Measurements from ENCODE around the gene PLCH2.

- TF ChIP-seq CTCF (IDR thresholded peaks at IDR 0.05; ENCODE audit: low read depth, low read length, poor library complexity, severe bottlenecking) (no peak), EZH2phosphoT487 (IDR thresholded peaks at IDR 0.05; ENCODE audit: borderline replicate concordance, low read length) (no peak)
Observed at GRCh38 chr1:2477309-2477708, 1.2 kb downstream of the PLCH2 start.

Measured in DOHH2 (cell line).